CD14-positive monocyte (primary cell): ENCODE data around the gene P2RY14. TPM values are rescaled to one million over a fixed set of nuclear protein-coding genes. Genes with fewer than 3 reads are reported as not detected.
A peak's percentile ranks its signal among the peaks of the same experiment; 100 is the strongest.

ENCODE experiments used
- DNase-seq, 3 donors: peaks; one replicate each; pipeline ENCODE4 v3.0.0-alpha.2; 2011 to 2022
- H2AFZ ChIP-seq: 2 replicates; pipeline ENCODE4 v1.6.0; 2012; ENCODE audit warnings: mild to moderate bottlenecking, low read depth, low read length, inconsistent platforms; ENCODE audit not compliant: insufficient read depth, poor library complexity, severe bottlenecking
- H3K27ac ChIP-seq, 2 donors: 1 replicate in 1 of 2; 2 replicates in 1 of 2; pipeline ENCODE4 v1.5.1; 2012 to 2013; ENCODE audit warnings: low read length in 2 of 2, control low read depth in 1 of 2, inconsistent platforms in 1 of 2, low read depth in 1 of 2, mild to moderate bottlenecking in 1 of 2
- H3K27me3 ChIP-seq, 2 donors: one replicate each; pipeline versions ENCODE4 v1.6.0 to v1.6.1; 2011 to 2013; ENCODE audit warnings: low read length in 2 of 2; ENCODE audit not compliant: control insufficient read depth in 2 of 2, insufficient read depth in 2 of 2
- H3K36me3 ChIP-seq, 2 donors: replicated peaks in 1 of 2; 1 replicate in 1 of 2; 2 replicates in 1 of 2; pipeline versions ENCODE4 v1.5.1 to v1.6.1; 2012 to 2013; ENCODE audit warnings: low read length in 2 of 2, control low read depth in 1 of 2, inconsistent platforms in 1 of 2, mild to moderate bottlenecking in 1 of 2; ENCODE audit not compliant: insufficient read depth in 2 of 2, control insufficient read depth in 1 of 2
- H3K4me1 ChIP-seq, 2 donors: 1 replicate in 1 of 2; 2 replicates in 1 of 2; pipeline versions ENCODE4 v1.5.1 to v1.6.1; 2012 to 2013; ENCODE audit warnings: low read length in 2 of 2, control low read depth in 1 of 2, inconsistent platforms in 1 of 2, mild to moderate bottlenecking in 1 of 2, moderate library complexity in 1 of 2; ENCODE audit not compliant: insufficient read depth in 2 of 2, control insufficient read depth in 1 of 2
- H3K4me2 ChIP-seq: replicated peaks from 2 replicates; pipeline ENCODE3; 2012; ENCODE audit warnings: low read length, moderate library complexity, mild to moderate bottlenecking; ENCODE audit not compliant: poor library complexity, severe bottlenecking; ENCODE audit errors: extremely low read depth
- H3K4me3 ChIP-seq, 3 experiments: fragments of 200-600 bp in 1 of 3; sonication (generic) in 1 of 3; replicated peaks in 1 of 3; 1 replicate in 2 of 3; 2 replicates in 1 of 3; pipeline ENCODE4 v1.5.1; 2011 to 2013; ENCODE audit warnings: low read length in 3 of 3, mild to moderate bottlenecking in 3 of 3, control low read depth in 2 of 3, low read depth in 2 of 3, inconsistent platforms in 1 of 3, moderate library complexity in 1 of 3
- H3K79me2 ChIP-seq: 2 replicates; pipeline ENCODE4 v1.6.0; 2012; ENCODE audit warnings: mild to moderate bottlenecking, control low read depth, inconsistent platforms, low read length, moderate library complexity; ENCODE audit not compliant: insufficient read depth
- H3K9ac ChIP-seq: 2 replicates; pipeline ENCODE4 v1.6.0; 2017; ENCODE audit warnings: low read length, mild to moderate bottlenecking; ENCODE audit not compliant: insufficient read depth, poor library complexity, severe bottlenecking
- H3K9me3 ChIP-seq, 2 donors: replicated peaks in 1 of 2; 1 replicate in 1 of 2; 2 replicates in 1 of 2; pipeline versions ENCODE4 v1.5.1 to v1.6.1; 2012 to 2013; ENCODE audit warnings: low read length in 2 of 2, control low read depth in 1 of 2; ENCODE audit not compliant: control insufficient read depth in 1 of 2, insufficient read depth in 1 of 2
- H4K20me1 ChIP-seq: 2 replicates; pipeline ENCODE4 v1.6.0; 2012; ENCODE audit warnings: mild to moderate bottlenecking, low read length, control low read depth, moderate library complexity; ENCODE audit not compliant: insufficient read depth
- H3K27ac Mint-ChIP-seq, 7 donors: one replicate each; pipeline ENCODE4 v1.8.0; 2020; ENCODE audit warnings: mild to moderate bottlenecking in 7 of 7, mixed read lengths in 7 of 7, moderate library complexity in 6 of 7, inconsistent platforms in 2 of 7
- H3K27me3 Mint-ChIP-seq, 3 donors: one replicate each; pipeline ENCODE4 v1.8.0; 2021 to 2022; ENCODE audit warnings: low read depth in 3 of 3, mild to moderate bottlenecking in 3 of 3, mixed read lengths in 3 of 3, moderate library complexity in 3 of 3, inconsistent platforms in 1 of 3
- H3K36me3 Mint-ChIP-seq, 2 donors: one replicate each; pipeline ENCODE4 v1.8.0; 2020; ENCODE audit warnings: mixed read lengths in 2 of 2, inconsistent platforms in 1 of 2, mild to moderate bottlenecking in 1 of 2
- H3K4me1 Mint-ChIP-seq: one replicate; pipeline ENCODE4 v1.8.0; 2020; ENCODE audit warnings: mild to moderate bottlenecking, mixed read lengths
- H3K4me3 Mint-ChIP-seq, 2 donors: one replicate each; pipeline ENCODE4 v1.8.0; 2020; ENCODE audit warnings: mild to moderate bottlenecking in 2 of 2, mixed read lengths in 2 of 2, moderate library complexity in 1 of 2
- H3K9me3 Mint-ChIP-seq, 7 donors: one replicate each; pipeline ENCODE4 v1.8.0; 2020 to 2022; ENCODE audit warnings: mixed read lengths in 7 of 7, mild to moderate bottlenecking in 6 of 7, moderate library complexity in 6 of 7, inconsistent platforms in 2 of 7
- WGBS: methylation state at CpG from one replicate; pipeline ENCODE4 v1.1.5; 2013; ENCODE audit warnings: missing lambda C conversion rate; ENCODE audit not compliant: insufficient coverage; 5-methylcytosine and 5-hydroxymethylcytosine counted together
- intact Hi-C, 2 donors: fragments of 100-400 bp; cut with micrococcal nuclease; formaldehyde crosslinking; loops; one replicate each; pipeline versions ENCODE4 v1.15.0 to v1.15.1; 2023
- polyA plus RNA-seq, 3 donors: library from polyadenylated mRNA; depleted of rRNA in 1 of 3; unstranded in 2 of 3; stranded (reverse) in 1 of 3; fragments of 300-500 nt in 2 of 3; fragments of >200 nt in 1 of 3; fragmentation: Illumina TruSeq in 2 of 3; gene quantifications; 1 replicate in 2 of 3; 2 replicates in 1 of 3; pipeline ENCODE4 v1.2.3, GENCODE V29; 2012 to 2021
- TF ChIP-seq, protein P1 (sequence below): fragments of 200-600 bp; IDR thresholded peaks from one replicate; pipeline ENCODE4 v1.8.0; 2022; ENCODE audit warnings: antibody characterized with exemption, mild to moderate bottlenecking

The P2RY14 gene
- polyA plus RNA-seq, 3 donors = 0.20 to 0.67 (median 0.50) TPM

GRCh38 chr3:151315136-151315535, 36.8 kb upstream of the P2RY14 start:
- Histone ChIP-seq H3K27me3 (no peaks in the 10 kb centered on the region), H3K27ac (no peak overlapping the region), H3K4me3 (no peak overlapping the region), H3K4me1 (peaks cover 20 to 25% of the 10 kb centered on the region in 2 donors), H3K4me2 (no peak overlapping the region), H2AFZ (no peak overlapping the region), H3K9me3 (no peaks in the 10 kb centered on the region), H4K20me1 (no peaks in the 10 kb centered on the region), H3K36me3 (no peaks in the 10 kb centered on the region), H3K79me2 (no peaks in the 10 kb centered on the region), H3K9ac (no peak overlapping the region)
- Mint-ChIP-seq H3K27ac (peak overlapping the region in 1 of 7 donors; percentile 7), H3K9me3 (no peaks in the 10 kb centered on the region), H3K27me3 (peaks cover 0 to 2% (median 0%) of the 10 kb centered on the region in 3 donors), H3K4me1 (peaks cover 26% of the 10 kb centered on the region), H3K36me3 (no peaks in the 10 kb centered on the region), H3K4me3 (no peak overlapping the region)
- WGBS = no CpG with 5 or more reads among the region's 2 CpGs
- TF ChIP-seq, protein P1, sequence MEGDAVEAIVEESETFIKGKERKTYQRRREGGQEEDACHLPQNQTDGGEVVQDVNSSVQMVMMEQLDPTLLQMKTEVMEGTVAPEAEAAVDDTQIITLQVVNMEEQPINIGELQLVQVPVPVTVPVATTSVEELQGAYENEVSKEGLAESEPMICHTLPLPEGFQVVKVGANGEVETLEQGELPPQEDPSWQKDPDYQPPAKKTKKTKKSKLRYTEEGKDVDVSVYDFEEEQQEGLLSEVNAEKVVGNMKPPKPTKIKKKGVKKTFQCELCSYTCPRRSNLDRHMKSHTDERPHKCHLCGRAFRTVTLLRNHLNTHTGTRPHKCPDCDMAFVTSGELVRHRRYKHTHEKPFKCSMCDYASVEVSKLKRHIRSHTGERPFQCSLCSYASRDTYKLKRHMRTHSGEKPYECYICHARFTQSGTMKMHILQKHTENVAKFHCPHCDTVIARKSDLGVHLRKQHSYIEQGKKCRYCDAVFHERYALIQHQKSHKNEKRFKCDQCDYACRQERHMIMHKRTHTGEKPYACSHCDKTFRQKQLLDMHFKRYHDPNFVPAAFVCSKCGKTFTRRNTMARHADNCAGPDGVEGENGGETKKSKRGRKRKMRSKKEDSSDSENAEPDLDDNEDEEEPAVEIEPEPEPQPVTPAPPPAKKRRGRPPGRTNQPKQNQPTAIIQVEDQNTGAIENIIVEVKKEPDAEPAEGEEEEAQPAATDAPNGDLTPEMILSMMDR = no peak
- intact Hi-C loops = no loop called here
- no peak for DNase-seq

DNA sequence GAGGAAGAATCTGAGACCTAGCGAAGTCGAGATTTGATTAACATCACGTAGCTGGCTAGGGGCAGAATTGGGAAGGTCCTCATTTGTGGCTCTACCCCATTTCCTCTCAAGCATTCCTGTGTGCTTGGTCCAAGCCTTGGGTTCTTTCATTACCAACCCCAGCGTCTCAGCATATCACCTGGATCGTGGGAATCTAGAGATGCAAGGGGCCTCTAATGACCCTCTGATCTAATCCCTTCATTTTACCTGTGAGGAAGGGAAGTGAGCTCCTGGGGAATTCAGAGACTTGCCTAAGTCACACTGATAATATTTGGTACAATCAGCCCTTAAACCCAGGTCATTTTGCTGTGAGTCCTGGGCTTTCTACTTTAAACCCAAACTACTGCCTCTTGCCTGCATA, 36.3 kb upstream of the P2RY14 start:
- Histone ChIP-seq H3K79me2 (no peaks in the 10 kb centered on the region), H2AFZ (no peak overlapping the region), H3K9ac (no peak overlapping the region), H3K9me3 (no peaks in the 10 kb centered on the region), H3K4me2 (no peak overlapping the region), H3K27me3 (no peaks in the 10 kb centered on the region), H3K27ac (no peak overlapping the region), H4K20me1 (no peaks in the 10 kb centered on the region), H3K4me3 (no peak overlapping the region), H3K36me3 (no peaks in the 10 kb centered on the region), H3K4me1 (peaks cover 15 to 19% of the 10 kb centered on the region in 2 donors)
- H3K4me3 Mint-ChIP-seq = no peak overlapping the region
- H3K27ac Mint-ChIP-seq = no peak overlapping the region
- intact Hi-C loops = no loop called here
- TF ChIP-seq, protein P1 = no peak
- whole genome bisulfite sequencing = no CpG with 5 or more reads among the region's 5 CpGs
- H3K36me3 Mint-ChIP-seq = no peaks in the 10 kb centered on the region
- DNase-seq = no peak
- no peaks in the 10 kb centered on the region for H3K9me3 Mint-ChIP-seq
- H3K27me3 Mint-ChIP-seq = peaks cover 0 to 2% (median 0%) of the 10 kb centered on the region in 3 donors
- H3K4me1 Mint-ChIP-seq = peaks cover 20% of the 10 kb centered on the region
